ENCODE data around the gene INTS2. TPM values are rescaled to one million over a fixed set of nuclear protein-coding genes. Genes with fewer than 3 reads are reported as not detected.

The INTS2 gene
- total and polyA plus RNA-seq, 12 donors, result 1.3 to 14.1 (median 8.7) TPM

DNA sequence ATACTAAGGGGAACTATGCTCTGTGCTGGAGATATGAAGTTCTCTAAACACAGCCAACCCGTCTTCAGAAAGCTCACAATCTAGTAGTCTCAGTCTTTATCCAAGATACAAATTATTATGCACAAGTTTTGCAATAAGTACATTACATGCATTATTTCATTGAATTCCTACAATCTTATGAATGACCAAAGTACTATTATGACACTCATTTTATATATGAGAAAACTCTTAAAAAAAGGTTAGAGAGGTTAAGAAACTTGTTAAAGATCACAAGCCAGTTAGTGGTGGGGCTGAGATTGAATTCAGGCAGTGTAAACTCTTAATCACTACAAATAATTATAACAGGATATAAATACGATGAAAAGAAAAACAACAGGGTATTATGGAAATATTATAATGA, 59.7 kb downstream of the INTS2 start:
- Histone ChIP-seq H3K27me3 (no peaks in the 10 kb centered on the region), H3K9me3 (replicated peaks in 1 of 3) (no peaks in the 10 kb centered on the region), H3K27ac (no peak overlapping the region), H3K36me3 (replicated peaks in 1 of 2) (peaks cover 0 to 35% of the 10 kb centered on the region in 2 donors), H3K4me3 (no peak overlapping the region), H3K4me1 (replicated peaks in 1 of 2) (peaks cover 0 to 7% of the 10 kb centered on the region in 2 donors)
- no peak for DNase-seq
- no peak for TF ChIP-seq POLR2A (IDR thresholded peaks at IDR 0.05)
- TF ChIP-seq, protein P1, sequence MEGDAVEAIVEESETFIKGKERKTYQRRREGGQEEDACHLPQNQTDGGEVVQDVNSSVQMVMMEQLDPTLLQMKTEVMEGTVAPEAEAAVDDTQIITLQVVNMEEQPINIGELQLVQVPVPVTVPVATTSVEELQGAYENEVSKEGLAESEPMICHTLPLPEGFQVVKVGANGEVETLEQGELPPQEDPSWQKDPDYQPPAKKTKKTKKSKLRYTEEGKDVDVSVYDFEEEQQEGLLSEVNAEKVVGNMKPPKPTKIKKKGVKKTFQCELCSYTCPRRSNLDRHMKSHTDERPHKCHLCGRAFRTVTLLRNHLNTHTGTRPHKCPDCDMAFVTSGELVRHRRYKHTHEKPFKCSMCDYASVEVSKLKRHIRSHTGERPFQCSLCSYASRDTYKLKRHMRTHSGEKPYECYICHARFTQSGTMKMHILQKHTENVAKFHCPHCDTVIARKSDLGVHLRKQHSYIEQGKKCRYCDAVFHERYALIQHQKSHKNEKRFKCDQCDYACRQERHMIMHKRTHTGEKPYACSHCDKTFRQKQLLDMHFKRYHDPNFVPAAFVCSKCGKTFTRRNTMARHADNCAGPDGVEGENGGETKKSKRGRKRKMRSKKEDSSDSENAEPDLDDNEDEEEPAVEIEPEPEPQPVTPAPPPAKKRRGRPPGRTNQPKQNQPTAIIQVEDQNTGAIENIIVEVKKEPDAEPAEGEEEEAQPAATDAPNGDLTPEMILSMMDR (IDR thresholded peaks at IDR 0.05), result no peak
- WGBS, 4 donors, result 93 to 98% (median 95%) methylated on average over 2 of the region's 2 CpGs
- intact Hi-C loops (cut with DNase I), result no loop called here

DNA sequence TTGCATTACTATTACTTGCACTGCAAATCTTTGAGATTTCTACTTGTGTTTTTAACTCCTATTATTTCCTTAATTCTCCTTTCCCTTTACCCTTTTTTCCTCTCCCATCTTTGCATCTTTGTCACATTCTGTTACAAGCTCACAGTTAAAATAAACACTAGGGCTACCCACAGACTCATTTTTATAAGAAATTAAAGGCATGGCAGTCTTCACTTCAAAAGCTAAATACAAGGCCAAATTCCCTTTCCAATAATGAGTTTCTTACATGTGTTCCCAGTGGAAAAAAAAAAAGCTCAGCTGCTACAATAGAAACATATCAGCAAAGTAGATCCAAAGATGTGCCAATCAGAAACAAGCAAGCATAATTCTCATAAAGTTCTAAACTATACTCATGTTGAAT, 60.7 kb downstream of the INTS2 start:
- Histone ChIP-seq H3K27ac (no peak overlapping the region), H3K4me1 (replicated peaks in 1 of 2) (peaks cover 5 to 14% of the 10 kb centered on the region in 2 donors), H3K9me3 (replicated peaks in 1 of 3) (no peaks in the 10 kb centered on the region), H3K36me3 (replicated peaks in 1 of 2) (peaks cover 0 to 30% of the 10 kb centered on the region in 2 donors), H3K4me3 (no peak overlapping the region), H3K27me3 (no peaks in the 10 kb centered on the region)
- intact Hi-C loops (cut with DNase I), result no loop called here
- TF ChIP-seq POLR2A (IDR thresholded peaks at IDR 0.05), result no peak
- TF ChIP-seq, protein P1 (IDR thresholded peaks at IDR 0.05), result no peak
- DNase-seq, result no peak

- no peak for TF ChIP-seq POLR2A (IDR thresholded peaks at IDR 0.05)
- TF ChIP-seq, protein P1 (IDR thresholded peaks at IDR 0.05), result no peak
- Histone ChIP-seq H3K4me3 (peak overlapping the region in 2 of 4 donors; percentile 49 to 72), H3K9me3 (replicated peaks in 1 of 3) (no peaks in the 10 kb centered on the region), H3K27ac (peak overlapping the region; percentile 58 to 87 (median 74)), H3K4me1 (replicated peaks in 1 of 2) (peaks cover 5 to 14% of the 10 kb centered on the region in 2 donors), H3K27me3 (no peaks in the 10 kb centered on the region), H3K36me3 (replicated peaks in 1 of 2) (peaks cover 0 to 4% of the 10 kb centered on the region in 2 donors)
- intact Hi-C loops (cut with DNase I), result no loop called here
- 1 to 3% (median 2%) methylated on average over 8 of the region's 8 CpGs for WGBS, 4 donors
- DNase-seq, result peak in 2 of 7 donors; percentile 18 to 27
Observed at GRCh38 chr17:61863801-61864126, 64.0 kb downstream of the INTS2 start.

DNA sequence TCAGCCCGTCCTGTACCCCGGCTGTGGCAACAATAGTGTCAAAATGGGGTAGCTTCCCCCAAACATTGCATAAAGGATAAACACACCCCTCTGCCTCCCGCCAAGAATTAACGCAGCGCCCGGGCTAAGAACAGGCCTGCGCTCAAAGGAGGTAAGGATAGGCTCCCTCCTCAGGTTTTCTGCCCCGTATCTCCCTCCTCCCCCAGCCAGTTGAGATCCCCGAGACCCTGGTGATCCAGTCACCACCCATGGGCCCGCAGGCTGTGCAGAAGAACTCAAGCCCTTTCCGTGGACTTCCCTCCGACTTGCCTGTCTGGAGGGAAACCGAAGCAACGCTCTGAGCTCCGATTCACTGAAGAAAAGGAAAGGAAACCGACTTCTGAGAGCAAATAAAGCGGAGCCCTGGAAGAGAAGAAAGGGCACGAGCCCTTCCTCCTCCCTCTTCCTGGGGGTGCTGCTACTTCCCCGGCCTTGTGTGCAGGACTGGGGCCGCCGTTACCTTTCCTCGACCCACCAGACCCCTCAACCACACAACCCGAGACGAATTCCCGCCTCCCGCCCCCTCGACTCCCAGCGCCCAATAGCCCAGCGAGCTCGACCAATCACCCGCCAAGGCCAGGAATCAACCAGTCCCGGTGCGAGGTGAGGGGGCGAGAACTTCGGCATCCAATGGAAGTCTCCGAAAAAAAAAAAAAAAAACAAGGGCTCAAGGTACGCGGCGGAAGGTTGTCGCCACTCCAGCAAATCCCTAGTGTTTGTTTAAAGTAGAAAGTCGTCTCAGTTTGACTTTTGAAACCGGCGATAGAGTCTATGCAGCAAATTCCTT, 64.6 kb downstream of the INTS2 start, which contains the start of gene BRIP1:
Gene BRIP1 (minus strand): TSS at position 554 of the 826 bp plus-strand sequence. CDS start 1,989 bp downstream, outside the sequence.
- peak; percentile 91 to 96 (median 95) for DNase-seq
- WGBS, 4 donors, result 0 to 1% (median 0%) methylated on average over 31 to 43 of the region's 43 CpGs

More for the DNA sequence above, 64.6 kb downstream of the INTS2 start, which contains the start of gene BRIP1:
- intact Hi-C loops (cut with DNase I), result no loop called here
- peak in 1 of 2 donors; percentile 64 for TF ChIP-seq POLR2A (IDR thresholded peaks at IDR 0.05)
- TF ChIP-seq, protein P1 (IDR thresholded peaks at IDR 0.05), result no peak
- Histone ChIP-seq H3K36me3 (replicated peaks in 1 of 2) (no peaks in the 10 kb centered on the region), H3K4me3 (peak within 1 kb of the TSS in 3 of 4 donors; percentile 49 to 77 (median 72)), H3K9me3 (replicated peaks in 1 of 3) (no peaks in the 10 kb centered on the region), H3K4me1 (replicated peaks in 1 of 2) (peaks cover 5 to 14% of the 10 kb centered on the region in 2 donors), H3K27me3 (no peaks in the 10 kb centered on the region), H3K27ac (peak within 1 kb of the TSS; percentile 58 to 87 (median 74))

All from adrenal gland (tissue), 12 donors.